Esophagus squamous epithelium (tissue), 5 donors: ENCODE results near the gene CES2. TPM values are rescaled to one million over a fixed set of nuclear protein-coding genes. Genes with fewer than 3 reads are reported as not detected.

ENCODE experiments used
- DNase-seq: peaks from one replicate; lab custom pipeline; 2025; lab: John Stamatoyannopoulos, UW
- H3K27ac ChIP-seq, 4 donors: fragments of 200-600 bp; sonication (generic); one replicate each; pipeline ENCODE4 v1.5.1; 2016 to 2019; ENCODE audit warnings: mild to moderate bottlenecking in 1 of 4
- H3K27me3 ChIP-seq, 4 donors: fragments of 200-600 bp; sonication (generic); 1 replicate in 3 of 4; 2 replicates in 1 of 4; pipeline versions ENCODE4 v1.5.1 to v1.6.0; 2017 to 2021; ENCODE audit warnings: antibody characterized with exemption in 1 of 4
- H3K36me3 ChIP-seq, 3 donors: fragments of 200-600 bp; sonication (generic); one replicate each; pipeline ENCODE4 v1.5.1; 2016 to 2019
- H3K4me1 ChIP-seq, 3 donors: fragments of 200-600 bp; sonication (generic); one replicate each; pipeline ENCODE4 v1.5.1; 2017 to 2019
- H3K4me3 ChIP-seq, 4 donors: fragments of 200-600 bp; sonication (generic); 1 replicate in 3 of 4; 2 replicates in 1 of 4; pipeline ENCODE4 v1.5.1; 2016 to 2019; ENCODE audit warnings: mild to moderate bottlenecking in 2 of 4, moderate library complexity in 1 of 4
- H3K9me3 ChIP-seq, 3 donors: fragments of 200-600 bp; sonication (generic); one replicate each; pipeline ENCODE4 v1.5.1; 2016 to 2019
- CTCF ChIP-seq, 6 experiments: fragments of 450-650 bp in 4 of 6; fragments of 200-600 bp in 2 of 6; sonication (generic) in 2 of 6; IDR thresholded peaks; one replicate each; pipeline ENCODE4 v1.5.1; 2016 to 2019; ENCODE audit warnings: antibody characterized with exemption in 6 of 6, mild to moderate bottlenecking in 4 of 6, moderate library complexity in 4 of 6
- POLR2A ChIP-seq, 4 donors: fragments of 450-650 bp; IDR thresholded peaks; one replicate each; pipeline ENCODE4 v1.6.1; 2017; ENCODE audit warnings: antibody characterized with exemption in 4 of 4, mild to moderate bottlenecking in 4 of 4, moderate library complexity in 3 of 4
- WGBS, 2 donors: methylation state at CpG; one replicate each; pipeline ENCODE4 v1.1.5; 2018; 5-methylcytosine and 5-hydroxymethylcytosine counted together
- intact Hi-C: fragments of 100-400 bp; cut with DNase I; formaldehyde crosslinking; loops from one replicate; pipeline ENCODE4 v1.15.0; 2022
- total RNA-seq, 4 donors: library from RNA; depleted of rRNA; stranded (reverse); fragments of >200 nt; gene quantifications; one replicate each; pipeline ENCODE4 v1.1.0, GENCODE V29; 2016
- donor health status: DM: yes; HTN: yes; CAD: no.

Gene CES2
- total RNA-seq, 4 donors from 2014 or later = 120 to 250 (median 170) TPM

- Histone ChIP-seq H3K9me3 (no peaks in the 10 kb centered on the region), H3K27me3 (no peaks in the 10 kb centered on the region), H3K27ac (no peak overlapping the region), H3K4me1 (peaks cover 0 to 11% (median 0%) of the 10 kb centered on the region in 3 donors), H3K4me3 (no peak overlapping the region), H3K36me3 (peaks cover 7 to 42% (median 8%) of the 10 kb centered on the region in 3 donors)
- intact Hi-C loops = no loop called here
- 42 to 56% methylated on average over 4 of the region's 4 CpGs for WGBS, 2 donors
- TF ChIP-seq POLR2A (IDR thresholded peaks at IDR 0.05) (no peak), CTCF (IDR thresholded peaks at IDR 0.05) (no peak)
- no peak for DNase-seq
These were observed 45.7 kb upstream of the CES2 start for GRCh38 chr16:66889622-66890021.

- peaks cover 0 to 31% (median 0%) of the 10 kb centered on the region in 3 donors for H3K36me3 ChIP-seq
- peaks cover 6 to 20% (median 8%) of the 10 kb centered on the region in 3 donors for H3K4me1 ChIP-seq
- TF ChIP-seq POLR2A (IDR thresholded peaks at IDR 0.05) (no peak), CTCF (IDR thresholded peaks at IDR 0.05) (no peak)
- no peak for DNase-seq
- H3K27ac ChIP-seq = no peak overlapping the region
- intact Hi-C loops = no loop called here
- WGBS, 2 donors = 69 to 88% methylated on average over 2 of the region's 2 CpGs
- H3K27me3 ChIP-seq = no peaks in the 10 kb centered on the region
- H3K4me3 ChIP-seq = no peak overlapping the region
- H3K9me3 ChIP-seq = no peaks in the 10 kb centered on the region
These were observed 44.5 kb upstream of the CES2 start for GRCh38 chr16:66890799-66891198.

GRCh38 chr16:66891360-66891759 is 44.0 kb upstream of the CES2 start:
- WGBS, 2 donors = 51 to 73% methylated on average over 4 of the region's 4 CpGs
- DNase-seq = no peak
- peaks cover 0 to 25% (median 0%) of the 10 kb centered on the region in 3 donors for H3K36me3 ChIP-seq
- no peaks in the 10 kb centered on the region for H3K27me3 ChIP-seq
- peaks cover 11 to 25% (median 13%) of the 10 kb centered on the region in 3 donors for H3K4me1 ChIP-seq
- TF ChIP-seq CTCF (IDR thresholded peaks at IDR 0.05) = no peak
- no peak for TF ChIP-seq POLR2A (IDR thresholded peaks at IDR 0.05)
- H3K4me3 ChIP-seq = no peak overlapping the region
- H3K9me3 ChIP-seq = no peaks in the 10 kb centered on the region
- H3K27ac ChIP-seq = no peak overlapping the region
- intact Hi-C loops = no loop called here

GRCh38 chr16:66891797-66892196 is 43.5 kb upstream of the CES2 start:
- intact Hi-C loops = no loop called here
- WGBS, 2 donors = 97 to 98% methylated on average over 6 of the region's 6 CpGs
- Histone ChIP-seq H3K9me3 (no peaks in the 10 kb centered on the region), H3K36me3 (peaks cover 0 to 21% (median 0%) of the 10 kb centered on the region in 3 donors), H3K4me3 (no peak overlapping the region), H3K4me1 (peaks cover 13 to 30% (median 14%) of the 10 kb centered on the region in 3 donors), H3K27me3 (no peaks in the 10 kb centered on the region), H3K27ac (no peak overlapping the region)
- TF ChIP-seq CTCF (IDR thresholded peaks at IDR 0.05) (no peak), POLR2A (IDR thresholded peaks at IDR 0.05) (no peak)
- DNase-seq = no peak

GRCh38 chr16:66894055-66894454 is 41.3 kb upstream of the CES2 start:
- H3K27me3 ChIP-seq = no peaks in the 10 kb centered on the region
- intact Hi-C loops = no loop called here
- H3K4me3 ChIP-seq = no peak overlapping the region
- H3K27ac ChIP-seq = no peak overlapping the region
- no peak for DNase-seq
- H3K36me3 ChIP-seq = peaks cover 0 to 6% (median 0%) of the 10 kb centered on the region in 3 donors
- H3K4me1 ChIP-seq = peaks cover 20 to 47% (median 30%) of the 10 kb centered on the region in 3 donors
- 88% methylated on average over 2 of the region's 2 CpGs; no CpG with 5 or more reads in 1 of the 2 donors for WGBS, 2 donors
- H3K9me3 ChIP-seq = no peaks in the 10 kb centered on the region
- TF ChIP-seq POLR2A (IDR thresholded peaks at IDR 0.05) (no peak), CTCF (IDR thresholded peaks at IDR 0.05) (no peak)
